Activated CD4-positive, alpha-beta T cell treated with anti-CD3 and anti-CD28 coated beads, Interleukin-2, Interleukin-4, amounts not matched to agents 100 ng/mL and 50 ng/mL, durations not matched to agents 16 hours and 8 hours (primary cell): ENCODE results near the gene SEH1L.
A peak's percentile ranks its signal among the peaks of the same experiment; 100 is the strongest.
"Not testable (repeated sequence)": the region's sequence is repeated elsewhere in the genome, so short reads cannot be mapped to it uniquely, and the experiment has no call there.

Experiments used
- DNase-seq: peaks from one replicate; pipeline ENCODE4 v3.0.0-alpha.2; 2020; ENCODE audit warnings: low spot score

SEH1L gene

GRCh38 chr18:12947285-12948049, at the start of gene SEH1L:
Gene SEH1L, plus strand, starts transcription at chr18:12948011. Its CDS starts 111 bp downstream, at chr18:12948122.
- DNase-seq, result peak; percentile 99

- DNase-seq, result not testable (repeated sequence)
Observed at GRCh38 chr18:12901208-12901607, 46.6 kb upstream of the SEH1L start.

- peak; percentile 58 for DNase-seq
Observed at GRCh38 chr18:12904012-12904516, 43.7 kb upstream of the SEH1L start.

- DNase-seq, result no peak
Observed at GRCh38 chr18:12906119-12906518, 41.7 kb upstream of the SEH1L start.

- DNase-seq, result no peak
Observed at GRCh38 chr18:12906773-12907172, 41.0 kb upstream of the SEH1L start.

GRCh38 chr18:12907258-12907925, 40.4 kb upstream of the SEH1L start:
- no peak for DNase-seq

- DNase-seq, result no peak
Observed at GRCh38 chr18:12908706-12909105, 39.1 kb upstream of the SEH1L start.

- no peak for DNase-seq
Observed at GRCh38 chr18:12911025-12911928, 36.5 kb upstream of the SEH1L start.

- no peak for DNase-seq
Observed at GRCh38 chr18:12911929-12912703, 35.7 kb upstream of the SEH1L start.

GRCh38 chr18:12921178-12921577, 26.6 kb upstream of the SEH1L start:
- peak; percentile 47 for DNase-seq

- DNase-seq, result no peak
Observed at GRCh38 chr18:12922266-12922665, 25.5 kb upstream of the SEH1L start.

- no peak for DNase-seq
Observed at GRCh38 chr18:12924616-12925015, 23.2 kb upstream of the SEH1L start.

GRCh38 chr18:12928206-12928605, 19.6 kb upstream of the SEH1L start:
- no peak for DNase-seq

- no peak for DNase-seq
Observed at GRCh38 chr18:12928641-12929040, 19.2 kb upstream of the SEH1L start.

GRCh38 chr18:12929477-12930083, 18.2 kb upstream of the SEH1L start:
- DNase-seq, result no peak

- no peak for DNase-seq
Observed at GRCh38 chr18:12930376-12930775, 17.4 kb upstream of the SEH1L start.

- DNase-seq, result no peak
Observed at GRCh38 chr18:12930908-12931307, 16.9 kb upstream of the SEH1L start.

- no peak for DNase-seq
Observed at GRCh38 chr18:12933327-12933726, 14.5 kb upstream of the SEH1L start.

GRCh38 chr18:12934454-12935071, 13.2 kb upstream of the SEH1L start:
- peak; percentile 72 for DNase-seq

- DNase-seq, result no peak
Observed at GRCh38 chr18:12939162-12939561, 8.6 kb upstream of the SEH1L start.

- DNase-seq, result no peak
Observed at GRCh38 chr18:12943215-12943614, 4.6 kb upstream of the SEH1L start.
